Measurements from ENCODE around the gene ANKRD39. TPM values are rescaled to one million over a fixed set of nuclear protein-coding genes. Genes with fewer than 3 reads are reported as not detected.
"Not testable (repeated sequence)": the region's sequence is repeated elsewhere in the genome, so short reads cannot be mapped to it uniquely, and the experiment has no call there.

Gene ANKRD39
- total RNA-seq, 1 donor from 2014 or later, result 21.5 TPM

GRCh38 chr2:96873651-96874096 is 15.9 kb upstream of the ANKRD39 start:
- no peak for DNase-seq (ENCODE audit: extremely low read depth, low read depth, low spot score)

GRCh38 chr2:96872591-96873349 is 15.0 kb upstream of the ANKRD39 start:
- DNase-seq (ENCODE audit: extremely low read depth, low read depth, low spot score), result no peak

GRCh38 chr2:96870626-96871255 is 12.9 kb upstream of the ANKRD39 start:
- DNase-seq (ENCODE audit: extremely low read depth, low read depth, low spot score), result no peak

DNA sequence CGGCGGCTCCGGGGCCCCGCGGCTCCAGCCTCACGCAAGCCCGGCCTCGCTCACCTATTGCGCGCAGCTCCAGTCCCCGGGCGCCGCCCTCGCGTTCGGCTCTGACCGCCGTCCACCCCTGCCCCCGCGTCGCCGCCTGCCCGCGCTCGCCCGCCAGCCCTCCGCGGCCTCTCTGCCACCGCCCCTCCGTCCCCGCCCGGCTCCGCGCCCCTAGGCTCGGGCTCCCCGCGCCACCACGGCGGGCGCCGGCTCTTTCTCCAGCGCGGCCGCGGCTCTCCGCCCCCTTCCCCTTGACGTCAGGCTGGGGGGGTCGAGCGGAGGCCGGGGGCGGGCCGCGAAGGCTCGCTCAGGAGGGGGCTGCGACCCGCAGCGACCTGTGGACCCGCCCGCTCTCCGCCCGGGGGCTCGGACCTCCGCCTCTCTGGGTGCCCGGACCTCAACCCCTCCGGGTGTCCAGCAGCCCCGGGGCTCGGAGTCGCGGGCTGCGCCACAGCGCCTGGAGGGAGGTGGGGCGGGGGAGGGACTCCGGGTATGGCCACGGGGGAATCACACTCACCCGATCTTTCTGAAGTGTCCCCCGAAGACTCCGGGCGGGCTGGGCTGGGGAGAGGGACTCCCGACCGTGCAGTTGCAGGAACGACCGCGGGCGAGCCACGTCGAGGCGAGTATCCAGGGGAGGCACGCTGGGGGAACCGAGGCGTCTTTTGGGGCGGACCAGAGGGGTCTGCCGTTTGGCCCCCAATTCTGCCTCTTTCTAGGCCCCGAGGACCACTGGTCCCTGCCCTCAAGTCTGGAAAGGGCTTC is 12.2 kb upstream of the ANKRD39 start, which contains the start of gene SEMA4C:
TSS of gene SEMA4C (minus strand) at position 259 of the 804 bp plus-strand sequence. CDS start 2,194 bp downstream, outside the sequence.
- no peak for DNase-seq (ENCODE audit: extremely low read depth, low read depth, low spot score)

- no peak for DNase-seq (ENCODE audit: extremely low read depth, low read depth, low spot score)
These were observed 11.5 kb upstream of the ANKRD39 start for GRCh38 chr2:96869281-96869821.

- DNase-seq (ENCODE audit: extremely low read depth, low read depth, low spot score), result no peak
These were observed 10.9 kb upstream of the ANKRD39 start for GRCh38 chr2:96868555-96869280.

DNA sequence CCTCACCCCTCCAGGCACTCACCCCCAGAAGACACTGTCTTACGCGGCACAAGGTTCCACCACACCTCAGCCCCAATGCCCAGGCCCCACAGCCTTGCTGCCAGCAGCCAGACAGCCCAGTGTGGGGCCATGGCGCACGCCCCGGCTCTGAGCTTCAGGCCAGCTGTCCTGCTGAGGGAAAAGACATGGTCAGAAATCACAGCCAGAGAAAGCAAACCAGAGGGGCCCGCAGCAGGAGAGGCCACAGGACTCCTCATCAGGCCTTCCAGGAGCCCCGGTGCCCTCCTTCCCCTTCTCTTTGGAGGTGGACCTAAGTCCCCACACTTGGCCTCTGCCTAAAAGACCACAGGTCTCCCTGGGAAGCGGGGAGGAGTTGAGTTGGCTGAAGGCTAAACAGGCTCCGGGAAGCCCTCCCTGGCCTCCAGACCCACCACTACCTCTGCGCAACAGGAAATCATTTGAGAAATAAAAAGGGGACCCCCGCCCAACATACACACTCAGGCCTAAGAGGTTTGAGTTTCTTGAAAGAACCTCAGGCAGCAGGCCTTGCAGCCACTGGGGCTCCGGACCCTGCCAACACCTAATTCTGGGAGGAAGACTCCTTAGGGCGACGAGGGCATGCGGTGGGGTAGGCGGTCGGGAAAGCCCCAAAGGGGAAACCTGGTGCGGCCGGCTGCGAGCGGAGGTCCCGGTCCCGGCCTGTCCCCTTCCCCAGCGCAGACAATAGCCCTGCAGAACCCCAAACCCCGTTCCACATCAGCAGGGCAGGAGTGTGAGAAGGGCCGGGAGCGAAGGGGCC is 10.1 kb upstream of the ANKRD39 start:
- DNase-seq (ENCODE audit: extremely low read depth, low read depth, low spot score), result no peak

DNA sequence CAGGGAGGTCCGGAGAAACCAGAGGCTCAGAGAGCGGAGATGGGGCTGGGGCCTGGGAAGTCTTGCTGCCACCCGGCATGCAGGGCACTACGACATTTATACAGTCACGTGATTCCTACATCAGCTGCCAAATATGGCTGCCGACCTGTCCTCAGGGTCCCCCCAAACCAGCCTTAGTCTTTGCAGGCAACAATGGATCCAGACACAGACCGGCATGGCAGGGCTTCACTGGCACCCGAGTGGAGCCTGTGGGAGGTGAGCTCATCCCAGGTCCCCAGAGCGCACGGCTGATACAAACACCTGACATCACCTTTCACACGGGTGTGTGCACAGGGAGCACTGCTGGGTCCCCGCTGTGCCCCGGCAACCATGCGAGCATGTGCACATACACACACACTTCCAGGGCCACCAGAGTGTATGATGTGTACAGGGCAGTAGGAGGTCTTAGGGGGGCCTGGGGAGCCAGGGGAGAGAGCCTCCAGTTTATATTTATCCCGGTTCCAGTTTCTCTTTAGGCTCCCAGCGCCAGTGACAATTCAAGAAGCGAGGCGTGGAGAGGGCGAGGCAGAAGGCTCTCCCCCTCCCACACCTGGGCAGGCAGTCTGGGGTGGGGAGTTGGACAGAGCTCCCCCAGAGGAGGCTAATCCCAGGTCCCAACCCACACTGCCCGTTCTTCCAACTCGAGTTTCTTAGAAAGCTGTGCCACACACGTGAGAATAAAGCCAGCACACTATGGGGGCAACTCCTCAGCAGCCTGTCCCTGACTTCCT is 9.4 kb upstream of the ANKRD39 start:
- no peak for DNase-seq (ENCODE audit: extremely low read depth, low read depth, low spot score)

DNA sequence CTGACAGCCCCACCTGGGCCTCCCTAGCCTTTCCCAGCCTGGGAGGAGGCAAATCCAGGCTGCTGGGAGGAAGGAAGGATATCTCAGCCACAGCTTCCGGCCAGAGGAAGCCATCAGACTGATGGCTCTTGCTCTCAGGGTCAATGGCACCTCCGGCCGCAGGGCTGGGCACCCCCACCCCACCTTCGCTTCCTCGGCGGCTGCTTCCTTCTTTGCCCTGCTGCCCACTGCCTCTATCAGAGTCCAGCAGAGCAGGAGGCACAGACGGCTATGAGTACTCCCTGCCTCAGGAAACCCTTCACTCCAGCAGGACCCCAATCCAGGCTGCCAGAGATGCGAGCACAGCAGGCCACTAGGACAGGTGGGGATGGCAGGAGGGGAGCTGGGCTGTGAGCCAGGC is 8.8 kb upstream of the ANKRD39 start:
- no peak for DNase-seq (ENCODE audit: extremely low read depth, low read depth, low spot score)

GRCh38 chr2:96866149-96866548 is 8.3 kb upstream of the ANKRD39 start:
- DNase-seq (ENCODE audit: extremely low read depth, low read depth, low spot score), result no peak

- DNase-seq (ENCODE audit: extremely low read depth, low read depth, low spot score), result no peak
These were observed 7.8 kb upstream of the ANKRD39 start for GRCh38 chr2:96865654-96866053.

DNA sequence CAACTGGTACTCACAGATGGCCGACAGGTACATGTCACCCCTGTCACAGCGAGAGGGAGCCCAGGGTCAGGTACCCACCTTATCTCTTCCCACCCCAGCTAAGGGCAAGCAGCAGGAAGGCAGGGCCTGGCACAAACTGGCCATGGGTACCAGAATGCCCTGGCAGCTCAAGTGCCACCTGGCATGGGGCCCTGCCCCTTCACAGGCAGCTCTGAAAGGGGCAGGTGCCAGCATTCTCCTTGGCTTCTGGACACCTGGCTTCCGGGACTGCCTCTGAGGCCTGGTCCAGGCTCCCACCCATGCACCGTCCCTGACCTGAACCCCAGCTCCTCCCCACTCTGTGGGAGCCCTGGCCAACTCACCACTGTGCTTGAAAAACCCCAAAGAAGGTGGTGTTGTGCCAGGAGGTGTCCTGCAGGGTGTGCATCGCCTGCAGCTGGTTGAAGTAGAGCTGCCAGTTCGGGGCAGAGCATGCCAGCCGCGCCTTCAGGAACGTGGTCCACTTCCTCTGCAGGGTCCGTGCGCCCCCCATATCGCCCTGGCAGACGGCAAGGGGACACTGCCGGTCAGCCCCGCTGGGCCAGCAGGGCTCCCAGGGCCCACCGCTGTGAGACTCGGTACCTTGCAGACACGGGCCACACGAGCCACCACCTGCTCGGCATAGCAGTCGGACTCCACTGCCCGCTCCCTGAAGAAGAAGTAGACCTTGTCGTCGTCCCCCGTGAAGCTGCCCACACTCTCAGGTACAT is 6.7 kb upstream of the ANKRD39 start:
- no peak for DNase-seq (ENCODE audit: extremely low read depth, low read depth, low spot score)

DNA sequence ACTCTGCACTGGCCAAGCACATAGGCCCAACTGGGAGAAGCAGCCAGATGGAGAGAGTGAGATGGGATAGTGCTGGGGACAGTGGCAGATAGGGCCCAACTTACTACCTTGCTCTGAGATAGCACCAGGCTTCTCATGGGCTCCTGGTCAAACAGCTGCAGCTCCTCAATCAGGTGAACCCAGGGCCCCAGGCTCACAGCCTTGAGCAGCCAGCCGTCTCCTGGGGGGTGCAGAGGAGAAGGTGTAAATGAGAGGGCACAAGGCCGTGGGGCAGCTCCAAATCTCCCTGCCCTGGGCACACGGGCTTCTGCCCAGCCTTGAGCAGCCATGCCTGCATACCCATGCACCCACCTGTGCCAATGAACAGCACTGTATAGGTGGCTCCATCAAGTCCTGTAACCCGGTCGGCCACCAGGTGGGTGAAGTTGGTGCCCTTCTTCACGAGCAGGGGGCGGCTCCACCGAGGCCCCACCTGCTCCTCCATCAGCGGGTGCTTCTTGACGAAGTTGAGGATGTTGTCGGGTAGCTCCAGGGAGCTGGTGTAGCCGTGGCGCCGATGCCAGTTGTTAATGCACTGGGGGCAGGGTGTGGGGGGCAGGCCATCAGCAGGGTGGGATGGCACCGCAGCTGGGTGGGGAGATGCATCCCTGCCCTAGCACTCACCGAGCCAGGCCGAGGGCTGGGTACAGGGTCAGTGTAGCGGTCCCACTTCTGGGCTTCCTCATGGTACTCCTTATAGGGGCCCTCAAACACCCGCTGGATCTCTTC is 5.9 kb upstream of the ANKRD39 start:
- DNase-seq (ENCODE audit: extremely low read depth, low read depth, low spot score), result no peak

- DNase-seq (ENCODE audit: extremely low read depth, low read depth, low spot score), result not testable (repeated sequence)
These were observed 5.2 kb upstream of the ANKRD39 start for GRCh38 chr2:96863056-96863455.

GRCh38 chr2:96861074-96861473 is 3.3 kb upstream of the ANKRD39 start:
- DNase-seq (ENCODE audit: extremely low read depth, low read depth, low spot score), result no peak

DNA sequence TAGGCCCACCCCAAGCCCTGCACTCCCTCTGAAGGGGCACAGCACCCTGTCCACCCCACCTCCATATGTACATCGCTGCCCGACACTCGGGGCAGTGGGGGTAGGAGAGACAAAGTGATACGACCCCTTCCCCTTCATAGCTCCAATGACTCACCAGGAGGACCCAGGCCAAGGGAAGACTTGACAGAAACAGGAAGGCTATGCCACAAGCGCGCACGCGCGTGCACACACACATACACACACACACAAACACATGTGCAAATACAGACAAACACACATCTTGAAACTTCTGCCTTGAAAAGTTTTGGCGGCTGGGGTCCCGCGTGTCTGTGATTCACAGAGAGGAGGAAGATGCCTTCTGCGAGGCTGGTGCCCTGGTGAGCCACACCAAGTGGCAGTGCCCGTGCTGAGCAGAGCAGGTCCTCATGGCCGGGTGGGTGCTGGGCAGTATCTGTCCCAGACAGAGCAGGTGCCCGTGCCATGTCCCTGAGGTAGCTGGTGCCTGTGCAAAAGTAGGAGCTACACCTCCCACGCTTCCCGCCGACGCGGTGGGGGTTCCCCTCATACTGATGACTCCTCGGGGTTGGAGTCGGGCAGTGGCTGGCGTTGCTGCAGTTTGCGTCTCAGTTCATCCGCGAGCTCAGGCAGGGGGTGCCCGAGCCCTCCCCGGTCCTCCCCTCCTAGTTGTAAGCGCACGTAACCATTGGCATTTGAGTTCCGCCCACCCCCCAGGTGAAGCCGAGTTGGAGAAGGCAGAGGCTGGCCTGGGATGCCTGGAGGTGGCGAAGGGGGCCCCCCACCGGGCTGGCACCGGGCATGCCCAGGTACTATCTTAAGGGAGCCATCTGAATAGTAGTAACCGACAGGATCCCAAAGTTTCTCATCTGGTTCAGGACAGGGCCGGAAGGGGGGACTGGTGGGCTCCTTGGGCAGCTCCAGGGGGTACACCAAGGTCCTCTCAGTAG is 2.5 kb upstream of the ANKRD39 start:
- no peak for DNase-seq (ENCODE audit: extremely low read depth, low read depth, low spot score)

Measured in glomerular endothelial cell (primary cell).